Panc1 (cell line): ENCODE data around the gene NOS3.

Experiments
- CTCF ChIP-seq: fragments of 450-650 bp; IDR thresholded peaks from 2 replicates; pipeline ENCODE4 v1.5.1; 2017; ENCODE audit warnings: mild to moderate bottlenecking
- POLR2AphosphoS5 ChIP-seq: IDR thresholded peaks from 2 replicates; pipeline ENCODE4 v1.6.1; 2012; ENCODE audit warnings: mild to moderate bottlenecking, low read depth, low read length, moderate library complexity
- SIN3A ChIP-seq: IDR thresholded peaks from 2 replicates; pipeline ENCODE4 v1.6.1; 2012; ENCODE audit warnings: low read depth, mild to moderate bottlenecking, low read length, moderate library complexity, borderline replicate concordance; ENCODE audit not compliant: insufficient read depth
- TCF7L2 ChIP-seq: IDR thresholded peaks from 2 replicates; pipeline ENCODE4 v1.6.1; 2011; ENCODE audit warnings: mild to moderate bottlenecking, low read depth, low read length, inconsistent platforms
- TF ChIP-seq, protein P1 (sequence below), 2 experiments: IDR thresholded peaks; 2 replicates each; pipeline ENCODE4 v1.6.1; 2011 to 2012; ENCODE audit warnings: low read depth in 2 of 2, control low read depth in 1 of 2, low read length in 1 of 2, mild to moderate bottlenecking in 1 of 2, moderate library complexity in 1 of 2; ENCODE audit not compliant: insufficient read depth in 1 of 2

DNA sequence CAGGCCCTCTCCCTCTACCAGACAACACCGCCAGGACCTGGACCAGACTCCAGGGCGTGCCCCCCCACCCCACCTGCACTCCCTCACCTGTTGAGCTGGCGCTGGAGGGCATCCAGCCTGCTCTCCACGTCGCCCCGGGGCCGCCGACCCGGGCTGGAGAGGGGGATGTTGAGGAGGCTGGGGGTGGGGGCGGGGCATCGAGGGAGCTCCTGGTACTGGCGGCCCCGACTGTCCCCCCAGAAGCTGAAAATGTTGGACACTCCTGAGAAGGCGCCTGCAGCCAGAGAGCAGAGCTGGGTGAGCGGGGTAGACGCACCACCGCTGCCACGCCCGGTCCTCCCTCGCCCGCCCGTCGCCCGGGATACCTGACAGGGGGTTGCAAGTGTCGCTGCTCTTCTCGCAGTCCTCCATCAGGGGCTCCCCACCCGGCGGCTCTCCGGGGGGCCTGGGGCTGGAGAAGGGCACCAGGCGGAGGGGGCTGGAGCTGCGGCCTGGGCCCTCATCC is 43.5 kb upstream of the NOS3 start:
- TF ChIP-seq TCF7L2 (no peak), CTCF (no peak), POLR2AphosphoS5 (no peak), SIN3A (no peak)
- TF ChIP-seq, protein P1, sequence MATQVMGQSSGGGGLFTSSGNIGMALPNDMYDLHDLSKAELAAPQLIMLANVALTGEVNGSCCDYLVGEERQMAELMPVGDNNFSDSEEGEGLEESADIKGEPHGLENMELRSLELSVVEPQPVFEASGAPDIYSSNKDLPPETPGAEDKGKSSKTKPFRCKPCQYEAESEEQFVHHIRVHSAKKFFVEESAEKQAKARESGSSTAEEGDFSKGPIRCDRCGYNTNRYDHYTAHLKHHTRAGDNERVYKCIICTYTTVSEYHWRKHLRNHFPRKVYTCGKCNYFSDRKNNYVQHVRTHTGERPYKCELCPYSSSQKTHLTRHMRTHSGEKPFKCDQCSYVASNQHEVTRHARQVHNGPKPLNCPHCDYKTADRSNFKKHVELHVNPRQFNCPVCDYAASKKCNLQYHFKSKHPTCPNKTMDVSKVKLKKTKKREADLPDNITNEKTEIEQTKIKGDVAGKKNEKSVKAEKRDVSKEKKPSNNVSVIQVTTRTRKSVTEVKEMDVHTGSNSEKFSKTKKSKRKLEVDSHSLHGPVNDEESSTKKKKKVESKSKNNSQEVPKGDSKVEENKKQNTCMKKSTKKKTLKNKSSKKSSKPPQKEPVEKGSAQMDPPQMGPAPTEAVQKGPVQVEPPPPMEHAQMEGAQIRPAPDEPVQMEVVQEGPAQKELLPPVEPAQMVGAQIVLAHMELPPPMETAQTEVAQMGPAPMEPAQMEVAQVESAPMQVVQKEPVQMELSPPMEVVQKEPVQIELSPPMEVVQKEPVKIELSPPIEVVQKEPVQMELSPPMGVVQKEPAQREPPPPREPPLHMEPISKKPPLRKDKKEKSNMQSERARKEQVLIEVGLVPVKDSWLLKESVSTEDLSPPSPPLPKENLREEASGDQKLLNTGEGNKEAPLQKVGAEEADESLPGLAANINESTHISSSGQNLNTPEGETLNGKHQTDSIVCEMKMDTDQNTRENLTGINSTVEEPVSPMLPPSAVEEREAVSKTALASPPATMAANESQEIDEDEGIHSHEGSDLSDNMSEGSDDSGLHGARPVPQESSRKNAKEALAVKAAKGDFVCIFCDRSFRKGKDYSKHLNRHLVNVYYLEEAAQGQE (IDR thresholded peaks at IDR 0.05; ENCODE audit: insufficient read depth in 1 of 2, low read depth in 2 of 2, low read length in 1 of 2): no peak
